Astrocyte (in vitro differentiated cells and primary cell): ENCODE data around the gene PROM1. TPM values are rescaled to one million over a fixed set of nuclear protein-coding genes. Genes with fewer than 3 reads are reported as not detected.

Experiments used
- DNase-seq: peaks from one replicate; pipeline ENCODE4 v3.0.0-alpha.2; 2010; ENCODE audit warnings: low read depth
- FAIRE-seq: peaks from 2 replicates; lab custom pipeline; 2011; peaks lifted over from hg19 to GRCh38; lab: Jason Lieb, UNC
- H2AFZ ChIP-seq: 2 replicates; pipeline ENCODE4 v1.6.0; 2012; ENCODE audit warnings: low read depth, low read length, inconsistent platforms
- H3K27ac ChIP-seq: 2 replicates; pipeline ENCODE4 v1.5.1; 2011; ENCODE audit warnings: low read depth, low read length, inconsistent platforms
- H3K27me3 ChIP-seq: 2 replicates; pipeline ENCODE4 v1.6.0; 2011; ENCODE audit warnings: low read length, inconsistent platforms; ENCODE audit not compliant: insufficient read depth
- H3K36me3 ChIP-seq: 2 replicates; pipeline ENCODE4 v1.5.1; 2011; ENCODE audit warnings: low read length, inconsistent platforms; ENCODE audit not compliant: insufficient read depth
- H3K4me1 ChIP-seq: 2 replicates; pipeline ENCODE4 v1.5.1; 2011; ENCODE audit warnings: low read length, inconsistent platforms; ENCODE audit not compliant: insufficient read depth
- H3K4me2 ChIP-seq: 2 replicates; pipeline ENCODE4 v1.6.0; 2012; ENCODE audit warnings: low read length, inconsistent platforms
- H3K4me3 ChIP-seq: 2 replicates; pipeline ENCODE4 v1.5.1; 2011; ENCODE audit warnings: low read depth, mild to moderate bottlenecking, low read length, inconsistent platforms; ENCODE audit not compliant: insufficient read depth
- H3K79me2 ChIP-seq: 2 replicates; pipeline ENCODE4 v1.6.0; 2012; ENCODE audit warnings: mild to moderate bottlenecking, low read length, inconsistent platforms; ENCODE audit not compliant: insufficient read depth
- H3K9ac ChIP-seq: 2 replicates; pipeline ENCODE4 v1.6.0; 2012; ENCODE audit warnings: mild to moderate bottlenecking, low read length, inconsistent platforms
- H3K9me3 ChIP-seq: 2 replicates; pipeline ENCODE4 v1.5.1; 2012; ENCODE audit warnings: low read depth, mild to moderate bottlenecking, low read length, inconsistent platforms; ENCODE audit not compliant: insufficient read depth
- H4K20me1 ChIP-seq: 2 replicates; pipeline ENCODE4 v1.6.0; 2012; ENCODE audit warnings: low read length, inconsistent platforms; ENCODE audit not compliant: insufficient read depth
- H3K27ac Mint-ChIP-seq: one replicate; pipeline ENCODE4 v1.8.0; 2021; ENCODE audit warnings: mild to moderate bottlenecking, mixed read lengths; ENCODE audit not compliant: unreplicated experiment
- H3K27me3 Mint-ChIP-seq: one replicate; pipeline ENCODE4 v1.8.0; 2021; ENCODE audit warnings: low read depth, mixed read lengths; ENCODE audit not compliant: unreplicated experiment
- H3K36me3 Mint-ChIP-seq: one replicate; pipeline ENCODE4 v1.8.0; 2021; ENCODE audit warnings: low read depth, mixed read lengths; ENCODE audit not compliant: unreplicated experiment
- H3K4me1 Mint-ChIP-seq: one replicate; pipeline ENCODE4 v1.8.0; 2021; ENCODE audit warnings: low read depth, mixed read lengths; ENCODE audit not compliant: unreplicated experiment
- H3K4me3 Mint-ChIP-seq: one replicate; pipeline ENCODE4 v1.8.0; 2021; ENCODE audit warnings: mild to moderate bottlenecking, moderate library complexity, mixed read lengths; ENCODE audit not compliant: unreplicated experiment
- H3K9me3 Mint-ChIP-seq: one replicate; pipeline ENCODE4 v1.8.0; 2021; ENCODE audit warnings: mild to moderate bottlenecking, mixed read lengths; ENCODE audit not compliant: unreplicated experiment
- CTCF ChIP-seq: IDR thresholded peaks from 2 replicates; pipeline ENCODE4 v1.5.1; 2011; ENCODE audit warnings: low read depth, mild to moderate bottlenecking, inconsistent platforms, low read length, moderate library complexity; ENCODE audit not compliant: insufficient read depth
- EZH2 ChIP-seq: IDR thresholded peaks from 2 replicates; pipeline ENCODE4 v1.6.1; 2012; ENCODE audit warnings: mild to moderate bottlenecking, low read length, inconsistent platforms; ENCODE audit not compliant: insufficient read depth
- total RNA-seq: library from RNA; stranded (reverse); gene quantifications from 2 replicates; pipeline ENCODE4 v1.2.1, GENCODE V29; 2021

The PROM1 gene
- total RNA-seq, 1 donor from 2014 or later = 34.5 TPM

- no peak overlapping the region for H3K27ac ChIP-seq
- H3K27me3 ChIP-seq = peaks cover 14% of the 10 kb centered on the region
- no peaks in the 10 kb centered on the region for H3K36me3 ChIP-seq
- no peak overlapping the region for H3K9ac ChIP-seq
- Mint-ChIP-seq H3K27ac (no peak overlapping the region), H3K9me3 (no peaks in the 10 kb centered on the region), H3K4me3 (no peak overlapping the region), H3K36me3 (peaks cover 5% of the 10 kb centered on the region), H3K27me3 (no peaks in the 10 kb centered on the region), H3K4me1 (peaks cover 4% of the 10 kb centered on the region)
- no peak overlapping the region for H3K4me3 ChIP-seq
- no peaks in the 10 kb centered on the region for H3K79me2 ChIP-seq
- no peak overlapping the region for H3K4me2 ChIP-seq
- H3K4me1 ChIP-seq = no peaks in the 10 kb centered on the region
- no peaks in the 10 kb centered on the region for H4K20me1 ChIP-seq
- no peak for DNase-seq
- H2AFZ ChIP-seq = no peak overlapping the region
- no peak for FAIRE-seq
- TF ChIP-seq CTCF (no peak), EZH2 (no peak)
- no peaks in the 10 kb centered on the region for H3K9me3 ChIP-seq
Measured at GRCh38 chr4:16051132-16051531, 32.7 kb downstream of the PROM1 start.

- Histone ChIP-seq H3K9me3 (no peaks in the 10 kb centered on the region), H3K4me3 (no peak overlapping the region), H4K20me1 (no peaks in the 10 kb centered on the region), H3K36me3 (no peaks in the 10 kb centered on the region), H3K9ac (no peak overlapping the region), H3K27ac (no peak overlapping the region), H3K79me2 (no peaks in the 10 kb centered on the region), H3K27me3 (peaks cover 14% of the 10 kb centered on the region), H3K4me2 (no peak overlapping the region), H3K4me1 (no peaks in the 10 kb centered on the region), H2AFZ (no peak overlapping the region)
- H3K9me3 Mint-ChIP-seq = no peaks in the 10 kb centered on the region
- TF ChIP-seq CTCF (no peak), EZH2 (no peak)
- H3K36me3 Mint-ChIP-seq = peaks cover 4% of the 10 kb centered on the region
- H3K4me3 Mint-ChIP-seq = no peak overlapping the region
- FAIRE-seq (no peak), DNase-seq (no peak)
- no peak overlapping the region for H3K27ac Mint-ChIP-seq
- no peaks in the 10 kb centered on the region for H3K27me3 Mint-ChIP-seq
- H3K4me1 Mint-ChIP-seq = peaks cover 7% of the 10 kb centered on the region
Measured at GRCh38 chr4:16050669-16051068, 33.2 kb downstream of the PROM1 start.

- no peak overlapping the region for H3K4me3 Mint-ChIP-seq
- H3K9me3 Mint-ChIP-seq = no peaks in the 10 kb centered on the region
- Histone ChIP-seq H3K4me3 (no peak overlapping the region), H3K9me3 (no peaks in the 10 kb centered on the region), H3K4me2 (peak overlapping the region; percentile 5), H4K20me1 (no peaks in the 10 kb centered on the region), H3K27me3 (peaks cover 11% of the 10 kb centered on the region), H3K4me1 (no peaks in the 10 kb centered on the region), H3K36me3 (no peaks in the 10 kb centered on the region), H2AFZ (peak overlapping the region; percentile 23), H3K79me2 (no peaks in the 10 kb centered on the region), H3K9ac (no peak overlapping the region), H3K27ac (no peak overlapping the region)
- no peak for TF ChIP-seq CTCF
- TF ChIP-seq EZH2 = no peak
- H3K27me3 Mint-ChIP-seq = no peaks in the 10 kb centered on the region
- no peak for FAIRE-seq
- peak; percentile 27 for DNase-seq
- peaks cover 3% of the 10 kb centered on the region for H3K36me3 Mint-ChIP-seq
- no peak overlapping the region for H3K27ac Mint-ChIP-seq
- H3K4me1 Mint-ChIP-seq = peaks cover 12% of the 10 kb centered on the region
Measured at GRCh38 chr4:16048619-16049419, 35.0 kb downstream of the PROM1 start.
